Endothelial cell (in vitro differentiated cells): ENCODE data around the gene NLRP12. TPM values are rescaled to one million over a fixed set of nuclear protein-coding genes. Genes with fewer than 3 reads are reported as not detected.
A peak's percentile ranks its signal among the peaks of the same experiment; 100 is the strongest.

Source experiments
- DNase-seq: peaks from one replicate; pipeline ENCODE4 v3.0.0; 2021; ENCODE audit warnings: low spot score
- H3K27ac Mint-ChIP-seq: one replicate; pipeline ENCODE4 v1.8.0; 2021; ENCODE audit warnings: mixed read lengths, inconsistent platforms; ENCODE audit not compliant: unreplicated experiment
- H3K27me3 Mint-ChIP-seq: one replicate; pipeline ENCODE4 v1.8.0; 2021; ENCODE audit warnings: mild to moderate bottlenecking, moderate library complexity, mixed read lengths, inconsistent platforms; ENCODE audit not compliant: unreplicated experiment
- H3K36me3 Mint-ChIP-seq: one replicate; pipeline ENCODE4 v1.8.0; 2021; ENCODE audit warnings: mild to moderate bottlenecking, low read depth, mixed read lengths, inconsistent platforms; ENCODE audit not compliant: unreplicated experiment
- H3K4me1 Mint-ChIP-seq: one replicate; pipeline ENCODE4 v1.8.0; 2021; ENCODE audit warnings: mild to moderate bottlenecking, mixed read lengths, inconsistent platforms; ENCODE audit not compliant: unreplicated experiment
- H3K4me3 Mint-ChIP-seq: one replicate; pipeline ENCODE4 v1.8.0; 2021; ENCODE audit warnings: mild to moderate bottlenecking, mixed read lengths, inconsistent platforms; ENCODE audit not compliant: unreplicated experiment
- H3K9me3 Mint-ChIP-seq: one replicate; pipeline ENCODE4 v1.8.0; 2021; ENCODE audit warnings: mixed read lengths, inconsistent platforms; ENCODE audit not compliant: unreplicated experiment
- total RNA-seq: library from RNA; stranded (reverse); fragmentation: NEBNext Ultra II Directional; extraction: Animal tissue kit (Norgen Biotek cat#: 25700); gene quantifications from one replicate; pipeline ENCODE4 v1.2.1, GENCODE V29; 2021; ENCODE audit not compliant: unreplicated experiment
- TF ChIP-seq, protein P1 (sequence below): fragments of 200-600 bp; sonication (generic); IDR thresholded peaks from one replicate; pipeline ENCODE4 v1.5.0; 2021; ENCODE audit warnings: antibody characterized with exemption; ENCODE audit not compliant: unreplicated experiment

The NLRP12 gene
- total RNA-seq, 1 donor from 2014 or later: 2.1 TPM

DNA sequence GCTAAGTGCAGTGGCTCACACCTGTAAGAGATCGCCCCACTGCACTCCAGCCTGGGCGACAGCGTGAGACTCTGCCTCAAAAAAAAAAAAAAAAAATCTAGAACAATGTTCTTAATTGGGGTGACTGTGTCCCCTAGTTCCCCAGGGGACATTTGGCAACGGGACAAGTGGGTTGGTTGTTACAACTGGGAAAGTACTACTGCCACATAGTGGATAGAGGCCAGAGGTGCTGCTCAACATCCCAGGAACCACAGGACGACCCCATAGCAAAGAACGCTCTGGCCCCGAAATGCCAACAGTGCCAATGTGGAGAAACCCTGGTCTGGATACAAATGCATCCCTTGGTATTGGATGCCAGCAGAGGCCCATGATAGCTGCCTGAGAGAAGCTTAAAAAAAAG is 11.8 kb downstream of the NLRP12 start:
- Mint-ChIP-seq H3K27ac (no peak overlapping the region), H3K9me3 (no peaks in the 10 kb centered on the region), H3K4me3 (no peak overlapping the region), H3K27me3 (no peaks in the 10 kb centered on the region), H3K36me3 (no peaks in the 10 kb centered on the region), H3K4me1 (peaks cover 8% of the 10 kb centered on the region)
- TF ChIP-seq, protein P1, sequence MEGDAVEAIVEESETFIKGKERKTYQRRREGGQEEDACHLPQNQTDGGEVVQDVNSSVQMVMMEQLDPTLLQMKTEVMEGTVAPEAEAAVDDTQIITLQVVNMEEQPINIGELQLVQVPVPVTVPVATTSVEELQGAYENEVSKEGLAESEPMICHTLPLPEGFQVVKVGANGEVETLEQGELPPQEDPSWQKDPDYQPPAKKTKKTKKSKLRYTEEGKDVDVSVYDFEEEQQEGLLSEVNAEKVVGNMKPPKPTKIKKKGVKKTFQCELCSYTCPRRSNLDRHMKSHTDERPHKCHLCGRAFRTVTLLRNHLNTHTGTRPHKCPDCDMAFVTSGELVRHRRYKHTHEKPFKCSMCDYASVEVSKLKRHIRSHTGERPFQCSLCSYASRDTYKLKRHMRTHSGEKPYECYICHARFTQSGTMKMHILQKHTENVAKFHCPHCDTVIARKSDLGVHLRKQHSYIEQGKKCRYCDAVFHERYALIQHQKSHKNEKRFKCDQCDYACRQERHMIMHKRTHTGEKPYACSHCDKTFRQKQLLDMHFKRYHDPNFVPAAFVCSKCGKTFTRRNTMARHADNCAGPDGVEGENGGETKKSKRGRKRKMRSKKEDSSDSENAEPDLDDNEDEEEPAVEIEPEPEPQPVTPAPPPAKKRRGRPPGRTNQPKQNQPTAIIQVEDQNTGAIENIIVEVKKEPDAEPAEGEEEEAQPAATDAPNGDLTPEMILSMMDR: no peak
- DNase-seq: no peak

GRCh38 chr19:53810891-53811290 is 13.2 kb downstream of the NLRP12 start:
- peaks cover 8% of the 10 kb centered on the region for H3K4me1 Mint-ChIP-seq
- H3K4me3 Mint-ChIP-seq: peak overlapping the region; percentile 31
- no peak for DNase-seq
- no peaks in the 10 kb centered on the region for H3K36me3 Mint-ChIP-seq
- TF ChIP-seq, protein P1: no peak
- no peaks in the 10 kb centered on the region for H3K27me3 Mint-ChIP-seq
- no peaks in the 10 kb centered on the region for H3K9me3 Mint-ChIP-seq
- H3K27ac Mint-ChIP-seq: no peak overlapping the region

- H3K27me3 Mint-ChIP-seq: peaks cover 1% of the 10 kb centered on the region
- peak overlapping the region; percentile 24 for H3K27ac Mint-ChIP-seq
- DNase-seq: no peak
- no peak overlapping the region for H3K4me3 Mint-ChIP-seq
- no peaks in the 10 kb centered on the region for H3K36me3 Mint-ChIP-seq
- no peaks in the 10 kb centered on the region for H3K9me3 Mint-ChIP-seq
- peaks cover 8% of the 10 kb centered on the region for H3K4me1 Mint-ChIP-seq
- TF ChIP-seq, protein P1: no peak
Measured at GRCh38 chr19:53810187-53810546, 13.9 kb downstream of the NLRP12 start.

- Mint-ChIP-seq H3K27me3 (peaks cover 1% of the 10 kb centered on the region), H3K4me3 (no peak overlapping the region), H3K36me3 (no peaks in the 10 kb centered on the region), H3K27ac (peak overlapping the region; percentile 24), H3K9me3 (no peaks in the 10 kb centered on the region), H3K4me1 (peaks cover 8% of the 10 kb centered on the region)
- TF ChIP-seq, protein P1: peak; percentile 59
- peak; percentile 36 for DNase-seq
Measured at GRCh38 chr19:53809518-53810186, 14.5 kb downstream of the NLRP12 start.

GRCh38 chr19:53808710-53809125 is 15.4 kb downstream of the NLRP12 start:
- H3K36me3 Mint-ChIP-seq: peaks cover under 1% of the 10 kb centered on the region
- H3K4me3 Mint-ChIP-seq: no peak overlapping the region
- DNase-seq: peak; percentile 40
- H3K4me1 Mint-ChIP-seq: peaks cover 8% of the 10 kb centered on the region
- TF ChIP-seq, protein P1: peak; percentile 24
- no peak overlapping the region for H3K27ac Mint-ChIP-seq
- H3K27me3 Mint-ChIP-seq: peaks cover 1% of the 10 kb centered on the region
- H3K9me3 Mint-ChIP-seq: no peaks in the 10 kb centered on the region
